ENCODE data around the gene TPK1.

Gene TPK1

GRCh38 chr7:144503215-144503614 is 332.6 kb downstream of the TPK1 start:
- Histone ChIP-seq H3K27me3 (replicated peaks; ENCODE audit: control insufficient read depth, insufficient read depth, low read length) (no peaks in the 10 kb centered on the region), H3K4me3 (replicated peaks; ENCODE audit: low read depth, low read length) (no peak overlapping the region), H3K36me3 (ENCODE audit: control insufficient read depth, insufficient read depth, low read length) (no peaks in the 10 kb centered on the region)
- no peak for TF ChIP-seq CTCF (IDR thresholded peaks at IDR 0.05; ENCODE audit: insufficient read depth, low read length, poor library complexity, severe bottlenecking)
- DNase-seq (ENCODE audit: extremely low read depth, insufficient read length): no peak

GRCh38 chr7:144500225-144500624 is 335.6 kb downstream of the TPK1 start:
- Histone ChIP-seq H3K36me3 (ENCODE audit: control insufficient read depth, insufficient read depth, low read length) (no peaks in the 10 kb centered on the region), H3K27me3 (replicated peaks; ENCODE audit: control insufficient read depth, insufficient read depth, low read length) (no peaks in the 10 kb centered on the region), H3K4me3 (replicated peaks; ENCODE audit: low read depth, low read length) (no peak overlapping the region)
- no peak for DNase-seq (ENCODE audit: extremely low read depth, insufficient read length)
- no peak for TF ChIP-seq CTCF (IDR thresholded peaks at IDR 0.05; ENCODE audit: insufficient read depth, low read length, poor library complexity, severe bottlenecking)

- TF ChIP-seq CTCF (IDR thresholded peaks at IDR 0.05; ENCODE audit: insufficient read depth, low read length, poor library complexity, severe bottlenecking): no peak
- Histone ChIP-seq H3K4me3 (replicated peaks; ENCODE audit: low read depth, low read length) (no peak overlapping the region), H3K27me3 (replicated peaks; ENCODE audit: control insufficient read depth, insufficient read depth, low read length) (no peaks in the 10 kb centered on the region), H3K36me3 (ENCODE audit: control insufficient read depth, insufficient read depth, low read length) (no peaks in the 10 kb centered on the region)
- DNase-seq (ENCODE audit: extremely low read depth, insufficient read length): no peak
These were observed 338.6 kb downstream of the TPK1 start for GRCh38 chr7:144497282-144497681.

- no peaks in the 10 kb centered on the region for H3K27me3 ChIP-seq (replicated peaks; ENCODE audit: control insufficient read depth, insufficient read depth, low read length)
- no peaks in the 10 kb centered on the region for H3K36me3 ChIP-seq (ENCODE audit: control insufficient read depth, insufficient read depth, low read length)
- no peak for TF ChIP-seq CTCF (IDR thresholded peaks at IDR 0.05; ENCODE audit: insufficient read depth, low read length, poor library complexity, severe bottlenecking)
- no peak overlapping the region for H3K4me3 ChIP-seq (replicated peaks; ENCODE audit: low read depth, low read length)
- no peak for DNase-seq (ENCODE audit: extremely low read depth, insufficient read length)
These were observed 341.5 kb downstream of the TPK1 start for GRCh38 chr7:144494355-144494754.

GRCh38 chr7:144489504-144489903 is 346.3 kb downstream of the TPK1 start:
- H3K4me3 ChIP-seq (replicated peaks; ENCODE audit: low read depth, low read length): no peak overlapping the region
- DNase-seq (ENCODE audit: extremely low read depth, insufficient read length): no peak
- no peak for TF ChIP-seq CTCF (IDR thresholded peaks at IDR 0.05; ENCODE audit: insufficient read depth, low read length, poor library complexity, severe bottlenecking)
- no peaks in the 10 kb centered on the region for H3K36me3 ChIP-seq (ENCODE audit: control insufficient read depth, insufficient read depth, low read length)
- H3K27me3 ChIP-seq (replicated peaks; ENCODE audit: control insufficient read depth, insufficient read depth, low read length): no peaks in the 10 kb centered on the region

- Histone ChIP-seq H3K4me3 (replicated peaks; ENCODE audit: low read depth, low read length) (no peak overlapping the region), H3K36me3 (ENCODE audit: control insufficient read depth, insufficient read depth, low read length) (no peaks in the 10 kb centered on the region), H3K27me3 (replicated peaks; ENCODE audit: control insufficient read depth, insufficient read depth, low read length) (no peaks in the 10 kb centered on the region)
- TF ChIP-seq CTCF (IDR thresholded peaks at IDR 0.05; ENCODE audit: insufficient read depth, low read length, poor library complexity, severe bottlenecking): no peak
- no peak for DNase-seq (ENCODE audit: extremely low read depth, insufficient read length)
These were observed 346.9 kb downstream of the TPK1 start for GRCh38 chr7:144488977-144489376.
